ENCODE data around the gene CCNB2. TPM values are rescaled to one million over a fixed set of nuclear protein-coding genes. Genes with fewer than 3 reads are reported as not detected.

CCNB2 gene
- total RNA-seq, 5 donors from 2014 or later (not counting 1 experiment from before 2014, with no cell fraction given) = 0.46 to 1.5 (median 1.1) TPM

GRCh38 chr15:59172289-59172901 lies 67.4 kb downstream of the CCNB2 start:
- no peak overlapping the region for H3K27ac Mint-ChIP-seq
- 98% methylated on average over 4 of the region's 7 CpGs for WGBS (ENCODE audit: insufficient coverage)
- ATAC-seq (replicated peaks in 1 of 4) (no peak), DNase-seq (no peak)
- H3K36me3 Mint-ChIP-seq = no peaks in the 10 kb centered on the region
- H3K4me3 Mint-ChIP-seq = no peak overlapping the region
- H3K36me3 ChIP-seq (ENCODE audit: control insufficient read depth in 2 of 2, extremely low read depth in 1 of 2, insufficient read depth in 1 of 2, low read length in 1 of 2) = no peaks in the 10 kb centered on the region
- POLR2A ChIA-PET = no interaction called here
- H3K4me1 Mint-ChIP-seq = no peaks in the 10 kb centered on the region
- H3K4me3 ChIP-seq (ENCODE audit: control insufficient read depth in 1 of 2, extremely low read depth in 1 of 2, low read length in 1 of 2) = no peak overlapping the region
- H3K27me3 Mint-ChIP-seq = peaks cover 5 to 11% of the 10 kb centered on the region in 2 donors
- peaks cover 0 to 3% of the 10 kb centered on the region in 2 experiments for H3K27me3 ChIP-seq (replicated peaks in 1 of 2; ENCODE audit: control insufficient read depth in 2 of 2, extremely low read depth in 1 of 2, insufficient read depth in 2 of 2, low read length in 1 of 2)
- no peaks in the 10 kb centered on the region for H3K9me3 ChIP-seq
- H3K9me3 Mint-ChIP-seq = no peaks in the 10 kb centered on the region
- H3K27ac ChIP-seq (ENCODE audit: low read length) = no peak overlapping the region
- CTCF ChIA-PET = interaction anchor here in 1 of 2 donors (0.6 kb wide), 1 partner anchor 8 kb away, joined by 3 read pairs; no protein-coding TSS in a partner anchor
- H3K4me1 ChIP-seq (ENCODE audit: control insufficient read depth in 1 of 2, extremely low read depth in 1 of 2, insufficient read depth in 2 of 2, low read length in 2 of 2) = no peaks in the 10 kb centered on the region

GRCh38 chr15:59173194-59173593 lies 68.2 kb downstream of the CCNB2 start:
- ATAC-seq (replicated peaks in 1 of 4) = no peak
- peaks cover 0 to 6% of the 10 kb centered on the region in 2 experiments for H3K27me3 ChIP-seq (replicated peaks in 1 of 2; ENCODE audit: control insufficient read depth in 2 of 2, extremely low read depth in 1 of 2, insufficient read depth in 2 of 2, low read length in 1 of 2)
- Mint-ChIP-seq H3K36me3 (no peaks in the 10 kb centered on the region), H3K4me3 (no peak overlapping the region), H3K27ac (no peak overlapping the region), H3K27me3 (peaks cover 5 to 11% of the 10 kb centered on the region in 2 donors), H3K4me1 (no peaks in the 10 kb centered on the region), H3K9me3 (no peaks in the 10 kb centered on the region)
- no peaks in the 10 kb centered on the region for H3K9me3 ChIP-seq
- no peaks in the 10 kb centered on the region for H3K4me1 ChIP-seq (ENCODE audit: control insufficient read depth in 1 of 2, extremely low read depth in 1 of 2, insufficient read depth in 2 of 2, low read length in 2 of 2)
- no peaks in the 10 kb centered on the region for H3K36me3 ChIP-seq (ENCODE audit: control insufficient read depth in 2 of 2, extremely low read depth in 1 of 2, insufficient read depth in 1 of 2, low read length in 1 of 2)
- DNase-seq = no peak
- POLR2A ChIA-PET = no interaction called here
- WGBS (ENCODE audit: insufficient coverage) = no CpG with 5 or more reads among the region's 5 CpGs
- no peak overlapping the region for H3K27ac ChIP-seq (ENCODE audit: low read length)
- H3K4me3 ChIP-seq (ENCODE audit: control insufficient read depth in 1 of 2, extremely low read depth in 1 of 2, low read length in 1 of 2) = no peak overlapping the region
- CTCF ChIA-PET = interaction anchor here in 1 of 2 donors (0.6 kb wide), 1 partner anchor 9 kb away, joined by 3 read pairs; no protein-coding TSS in a partner anchor

- Histone ChIP-seq H3K27ac (ENCODE audit: low read length) (no peak overlapping the region), H3K9me3 (no peaks in the 10 kb centered on the region), H3K4me1 (ENCODE audit: control insufficient read depth in 1 of 2, extremely low read depth in 1 of 2, insufficient read depth in 2 of 2, low read length in 2 of 2) (no peaks in the 10 kb centered on the region), H3K4me3 (ENCODE audit: control insufficient read depth in 1 of 2, extremely low read depth in 1 of 2, low read length in 1 of 2) (no peak overlapping the region), H3K27me3 (replicated peaks in 1 of 2; ENCODE audit: control insufficient read depth in 2 of 2, extremely low read depth in 1 of 2, insufficient read depth in 2 of 2, low read length in 1 of 2) (peaks cover 0 to 8% of the 10 kb centered on the region in 2 experiments), H3K36me3 (ENCODE audit: control insufficient read depth in 2 of 2, extremely low read depth in 1 of 2, insufficient read depth in 1 of 2, low read length in 1 of 2) (no peaks in the 10 kb centered on the region)
- Mint-ChIP-seq H3K27ac (no peak overlapping the region), H3K4me3 (no peak overlapping the region), H3K4me1 (no peaks in the 10 kb centered on the region), H3K27me3 (peaks cover 10 to 19% of the 10 kb centered on the region in 2 donors), H3K9me3 (no peaks in the 10 kb centered on the region), H3K36me3 (no peaks in the 10 kb centered on the region)
- DNase-seq (no peak), ATAC-seq (replicated peaks in 1 of 4) (no peak)
- WGBS (ENCODE audit: insufficient coverage) = 89% methylated on average over 3 of the region's 12 CpGs
- ChIA-PET CTCF (interaction anchor here in 1 of 2 donors (1.0 to 1.1 kb wide), 2 partner anchors 354 to 362 kb away, joined by 3 read pairs; no protein-coding TSS in a partner anchor), POLR2A (no interaction called here)
Measured at GRCh38 chr15:59174151-59174834, 69.3 kb downstream of the CCNB2 start.

Other genes with a start within 250 kb of the CCNB2 start
- gene SLTM, start 171.5 kb upstream of the CCNB2 start, total RNA-seq = 100 to 1,000 TPM; 129 to 172 (median 140) TPM
- gene RNF111, start 117.5 kb upstream of the CCNB2 start, total RNA-seq = 10 to 100 TPM; 45.8 to 57.3 (median 54.3) TPM
- gene LDHAL6B, start 101.7 kb downstream of the CCNB2 start, total RNA-seq = not detected

Data from T-cell (primary cell).